Esophagus squamous epithelium (tissue), 4 donors: ENCODE data around the gene DET1.

Source experiments
- POLR2A ChIP-seq, 4 donors: fragments of 450-650 bp; IDR thresholded peaks; one replicate each; pipeline ENCODE4 v1.6.1; 2017; ENCODE audit warnings: antibody characterized with exemption in 4 of 4, mild to moderate bottlenecking in 4 of 4, moderate library complexity in 3 of 4
- TF ChIP-seq, protein P1 (sequence below), 6 experiments: fragments of 450-650 bp in 4 of 6; fragments of 200-600 bp in 2 of 6; sonication (generic) in 2 of 6; IDR thresholded peaks; one replicate each; pipeline ENCODE4 v1.5.1; 2016 to 2019; ENCODE audit warnings: antibody characterized with exemption in 6 of 6, mild to moderate bottlenecking in 4 of 6, moderate library complexity in 4 of 6

DNA sequence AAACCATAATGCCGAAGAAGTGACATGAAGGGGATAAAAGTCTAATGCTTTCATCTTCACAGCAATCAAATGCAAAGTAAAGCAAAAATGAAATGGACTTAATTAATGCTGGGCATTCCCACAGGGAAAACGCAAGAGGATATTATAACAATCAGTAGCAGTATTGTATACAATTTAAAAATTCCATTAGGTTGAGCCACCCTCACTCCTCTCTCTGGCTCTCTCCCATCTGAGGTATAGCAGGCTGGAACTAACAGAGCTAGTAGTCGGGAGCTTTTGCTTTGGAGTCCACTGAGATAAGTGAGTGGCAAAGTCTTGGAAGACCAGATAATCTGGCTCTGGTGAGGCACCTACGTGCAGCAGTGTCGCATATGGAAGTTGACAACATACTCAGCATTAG, 33.9 kb downstream of the DET1 start:
- TF ChIP-seq, protein P1, sequence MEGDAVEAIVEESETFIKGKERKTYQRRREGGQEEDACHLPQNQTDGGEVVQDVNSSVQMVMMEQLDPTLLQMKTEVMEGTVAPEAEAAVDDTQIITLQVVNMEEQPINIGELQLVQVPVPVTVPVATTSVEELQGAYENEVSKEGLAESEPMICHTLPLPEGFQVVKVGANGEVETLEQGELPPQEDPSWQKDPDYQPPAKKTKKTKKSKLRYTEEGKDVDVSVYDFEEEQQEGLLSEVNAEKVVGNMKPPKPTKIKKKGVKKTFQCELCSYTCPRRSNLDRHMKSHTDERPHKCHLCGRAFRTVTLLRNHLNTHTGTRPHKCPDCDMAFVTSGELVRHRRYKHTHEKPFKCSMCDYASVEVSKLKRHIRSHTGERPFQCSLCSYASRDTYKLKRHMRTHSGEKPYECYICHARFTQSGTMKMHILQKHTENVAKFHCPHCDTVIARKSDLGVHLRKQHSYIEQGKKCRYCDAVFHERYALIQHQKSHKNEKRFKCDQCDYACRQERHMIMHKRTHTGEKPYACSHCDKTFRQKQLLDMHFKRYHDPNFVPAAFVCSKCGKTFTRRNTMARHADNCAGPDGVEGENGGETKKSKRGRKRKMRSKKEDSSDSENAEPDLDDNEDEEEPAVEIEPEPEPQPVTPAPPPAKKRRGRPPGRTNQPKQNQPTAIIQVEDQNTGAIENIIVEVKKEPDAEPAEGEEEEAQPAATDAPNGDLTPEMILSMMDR (IDR thresholded peaks at IDR 0.05), result no peak
- TF ChIP-seq POLR2A (IDR thresholded peaks at IDR 0.05), result no peak
